Smooth muscle cell (in vitro differentiated cells): Measurements from ENCODE around the gene USP33. TPM values are rescaled to one million over a fixed set of nuclear protein-coding genes. Genes with fewer than 3 reads are reported as not detected.

Experiments
- DNase-seq: peaks from one replicate; lab custom pipeline; 2025; ENCODE audit not compliant: unreplicated experiment; lab: John Stamatoyannopoulos, UW
- H2AFZ ChIP-seq: fragments of 200-600 bp; sonication (generic); 2 replicates; pipeline ENCODE4 v1.6.0; 2016; ENCODE audit warnings: antibody characterized with exemption, low read depth, mild to moderate bottlenecking
- H3F3A ChIP-seq: fragments of 200-600 bp; sonication (generic); 2 replicates; pipeline ENCODE4 v1.6.0; 2017; ENCODE audit warnings: antibody characterized with exemption, low read depth
- H3K27ac ChIP-seq: fragments of 200-600 bp; sonication (generic); 2 replicates; pipeline ENCODE4 v1.5.1; 2016; ENCODE audit warnings: low read depth, mild to moderate bottlenecking
- H3K27me3 ChIP-seq: fragments of 200-600 bp; sonication (generic); 2 replicates; pipeline ENCODE4 v1.6.1; 2016; ENCODE audit warnings: low read depth, mild to moderate bottlenecking
- H3K36me3 ChIP-seq: fragments of 200-600 bp; sonication (generic); 2 replicates; pipeline ENCODE4 v1.5.1; 2016; ENCODE audit warnings: low read depth
- H3K4me1 ChIP-seq: fragments of 200-600 bp; sonication (generic); 2 replicates; pipeline ENCODE4 v1.5.1; 2016; ENCODE audit warnings: low read depth
- H3K4me2 ChIP-seq: fragments of 200-600 bp; sonication (generic); 2 replicates; pipeline ENCODE4 v1.6.0; 2016; ENCODE audit warnings: mild to moderate bottlenecking
- H3K4me3 ChIP-seq: fragments of 200-600 bp; sonication (generic); 2 replicates; pipeline ENCODE4 v1.5.1; 2016; ENCODE audit warnings: mild to moderate bottlenecking
- H3K79me2 ChIP-seq: fragments of 200-600 bp; sonication (generic); 2 replicates; pipeline ENCODE4 v1.6.0; 2016; ENCODE audit warnings: low read depth, mild to moderate bottlenecking
- H3K9ac ChIP-seq: fragments of 200-600 bp; sonication (generic); 2 replicates; pipeline ENCODE4 v1.6.0; 2016; ENCODE audit warnings: low read depth
- H3K9me3 ChIP-seq: fragments of 200-600 bp; sonication (generic); replicated peaks from 2 replicates; pipeline ENCODE4 v1.5.1; 2016; ENCODE audit warnings: low read depth
- H4K20me1 ChIP-seq: fragments of 200-600 bp; sonication (generic); 2 replicates; pipeline ENCODE4 v1.6.0; 2016; ENCODE audit warnings: low read depth
- CTCF ChIP-seq: fragments of 200-600 bp; sonication (generic); IDR thresholded peaks from 2 replicates; pipeline ENCODE4 v1.5.1; 2017; ENCODE audit warnings: borderline replicate concordance, mild to moderate bottlenecking, antibody characterized with exemption; ENCODE audit not compliant: insufficient read depth, poor library complexity, severe bottlenecking
- WGBS: methylation state at CpG from one replicate; pipeline ENCODE4 v1.1.7; 2016; ENCODE audit warnings: low lambda C conversion rate; 5-methylcytosine and 5-hydroxymethylcytosine counted together
- polyA plus RNA-seq: library from polyadenylated mRNA; unstranded; fragments of >200 nt; fragmentation: Nextera tagmentation; extraction: Ambion mirVana; gene quantifications from 2 replicates; pipeline ENCODE4 v1.2.1, GENCODE V29; 2016
- total RNA-seq: library from RNA; depleted of rRNA; stranded (reverse); fragments of >200 nt; gene quantifications from 2 replicates; pipeline ENCODE4 v1.2.3, GENCODE V29; 2014

USP33 gene
- total and polyA plus RNA-seq, 2 experiments from 2014 or later, result 26.4 to 41.3 TPM

- H3K36me3 ChIP-seq, result no peaks in the 10 kb centered on the region
- no peak for TF ChIP-seq CTCF
- H3K27ac ChIP-seq, result no peak overlapping the region
- WGBS, result 98% methylated on average over 6 of the region's 6 CpGs
- H3K79me2 ChIP-seq, result peaks cover 96% of the 10 kb centered on the region
- H3K27me3 ChIP-seq, result no peaks in the 10 kb centered on the region
- H2AFZ ChIP-seq, result no peak overlapping the region
- no peaks in the 10 kb centered on the region for H3K9me3 ChIP-seq
- DNase-seq, result no peak
- H3K4me3 ChIP-seq, result no peak overlapping the region
- H3K4me2 ChIP-seq, result no peak overlapping the region
- peaks cover 96% of the 10 kb centered on the region for H4K20me1 ChIP-seq
- no peaks in the 10 kb centered on the region for H3F3A ChIP-seq
- H3K4me1 ChIP-seq, result no peaks in the 10 kb centered on the region
- H3K9ac ChIP-seq, result no peak overlapping the region
Observed at GRCh38 chr1:77658271-77658670, 101.4 kb downstream of the USP33 start.

- Histone ChIP-seq H2AFZ (no peak overlapping the region), H3K79me2 (peaks cover 96% of the 10 kb centered on the region), H3F3A (no peaks in the 10 kb centered on the region), H4K20me1 (peaks cover 86% of the 10 kb centered on the region), H3K9me3 (no peaks in the 10 kb centered on the region), H3K36me3 (peaks cover 9% of the 10 kb centered on the region), H3K27me3 (no peaks in the 10 kb centered on the region), H3K9ac (no peak overlapping the region), H3K4me3 (no peak overlapping the region), H3K27ac (no peak overlapping the region), H3K4me1 (no peaks in the 10 kb centered on the region), H3K4me2 (no peak overlapping the region)
- no peak for DNase-seq
- no peak for TF ChIP-seq CTCF
- WGBS, result 74% methylated on average over 2 of the region's 2 CpGs
Observed at GRCh38 chr1:77655431-77655974, 104.1 kb downstream of the USP33 start.

GRCh38 chr1:77652970-77653516, 106.6 kb downstream of the USP33 start:
- Histone ChIP-seq H3K9me3 (peaks cover 6% of the 10 kb centered on the region), H3K4me3 (no peak overlapping the region), H3K36me3 (peaks cover 19% of the 10 kb centered on the region), H3K4me1 (no peaks in the 10 kb centered on the region), H3F3A (no peaks in the 10 kb centered on the region), H3K27me3 (no peaks in the 10 kb centered on the region), H4K20me1 (peaks cover 62% of the 10 kb centered on the region), H3K79me2 (peaks cover 96% of the 10 kb centered on the region), H3K4me2 (no peak overlapping the region), H2AFZ (no peak overlapping the region), H3K27ac (no peak overlapping the region), H3K9ac (no peak overlapping the region)
- TF ChIP-seq CTCF, result no peak
- no peak for DNase-seq
- over 99% methylated on average over 6 of the region's 6 CpGs for WGBS

- Histone ChIP-seq H3K36me3 (peaks cover 19% of the 10 kb centered on the region), H3K79me2 (peaks cover 98% of the 10 kb centered on the region), H3K9ac (no peak overlapping the region), H3K27me3 (no peaks in the 10 kb centered on the region), H3K9me3 (peaks cover 6% of the 10 kb centered on the region), H3K27ac (no peak overlapping the region), H4K20me1 (peaks cover 61% of the 10 kb centered on the region), H2AFZ (no peak overlapping the region), H3K4me3 (no peak overlapping the region), H3K4me2 (no peak overlapping the region), H3K4me1 (no peaks in the 10 kb centered on the region), H3F3A (no peaks in the 10 kb centered on the region)
- DNase-seq, result no peak
- TF ChIP-seq CTCF, result no peak
Observed at GRCh38 chr1:77652268-77652667, 107.4 kb downstream of the USP33 start.
